HG03354 (cell line): ENCODE data around the gene TMEM114.

Source experiments
- ATAC-seq: cut with Tn5 transposase; IDR thresholded peaks from one replicate; pipeline ENCODE4 v1.9.1; 2021; ENCODE audit warnings: mild to moderate bottlenecking; ENCODE audit not compliant: unreplicated experiment, poor library complexity, severe bottlenecking

The TMEM114 gene

GRCh38 chr16:8614435-8615029 is 24.2 kb upstream of the TMEM114 start:
- no peak for ATAC-seq

- no peak for ATAC-seq
Observed at GRCh38 chr16:8611886-8612600, 21.7 kb upstream of the TMEM114 start.

GRCh38 chr16:8611122-8611521 is 20.8 kb upstream of the TMEM114 start:
- no peak for ATAC-seq

- ATAC-seq: no peak
Observed at GRCh38 chr16:8607214-8607613, 16.9 kb upstream of the TMEM114 start.

GRCh38 chr16:8605554-8605953 is 15.2 kb upstream of the TMEM114 start:
- no peak for ATAC-seq

GRCh38 chr16:8600144-8600775 is 9.9 kb upstream of the TMEM114 start:
- no peak for ATAC-seq

- ATAC-seq: no peak
Observed at GRCh38 chr16:8596581-8596980, 6.3 kb upstream of the TMEM114 start.

- no peak for ATAC-seq
Observed at GRCh38 chr16:8595783-8596182, 5.5 kb upstream of the TMEM114 start.

GRCh38 chr16:8594149-8594666 is 3.9 kb upstream of the TMEM114 start:
- no peak for ATAC-seq

- ATAC-seq: no peak
Observed at GRCh38 chr16:8591451-8591850, 1.1 kb upstream of the TMEM114 start.

GRCh38 chr16:8590811-8591210 is 500 bp upstream of the TMEM114 start:
- ATAC-seq: no peak

- ATAC-seq: no peak
Observed at GRCh38 chr16:8589057-8589899, 1.0 kb downstream of the TMEM114 start.

GRCh38 chr16:8588682-8589056 is 1.6 kb downstream of the TMEM114 start:
- ATAC-seq: no peak

GRCh38 chr16:8587065-8587464 is 3.2 kb downstream of the TMEM114 start:
- ATAC-seq: no peak

- no peak for ATAC-seq
Observed at GRCh38 chr16:8585857-8586256, 4.5 kb downstream of the TMEM114 start.

- ATAC-seq: no peak
Observed at GRCh38 chr16:8585041-8585440, 5.3 kb downstream of the TMEM114 start.

GRCh38 chr16:8583732-8584131 is 6.6 kb downstream of the TMEM114 start:
- ATAC-seq: no peak

GRCh38 chr16:8583199-8583598 is 7.1 kb downstream of the TMEM114 start:
- ATAC-seq: no peak

GRCh38 chr16:8581831-8582580 is 8.3 kb downstream of the TMEM114 start:
- no peak for ATAC-seq
